Glomerular endothelial cell (primary cell): ENCODE measurements around the gene POLDIP3. TPM values are rescaled to one million over a fixed set of nuclear protein-coding genes. Genes with fewer than 3 reads are reported as not detected.

Source experiments
- total RNA-seq: library from RNA; depleted of rRNA; stranded (reverse); fragments of >200 nt; gene quantifications from 2 replicates; pipeline ENCODE4 v1.2.3, GENCODE V29; 2015

The POLDIP3 gene
- total RNA-seq, 1 donor from 2014 or later = 31.9 TPM

Other genes starting within 250 kb of the POLDIP3 start
- gene NFAM1, start 182.5 kb downstream of the POLDIP3 start, total RNA-seq = not detected in 2 replicates
- gene RRP7A, start 95.1 kb downstream of the POLDIP3 start, total RNA-seq = 20.6 and 28.5 TPM in 2 replicates
- 1.4 and 3.4 TPM in 2 replicates for gene SERHL2, start 60.9 kb downstream of the POLDIP3 start, total RNA-seq
- 1.2 TPM in 1 of 2 replicates, not detected in the other for gene ATP5MGL, start 25.7 kb upstream of the POLDIP3 start, total RNA-seq
- gene CYB5R3, start 34.5 kb upstream of the POLDIP3 start, total RNA-seq = 170 and 274 TPM in 2 replicates
- 19.1 and 22.0 TPM in 2 replicates for gene A4GALT, start 106.0 kb upstream of the POLDIP3 start, total RNA-seq
- gene ARFGAP3, start 242.4 kb upstream of the POLDIP3 start, total RNA-seq = 36.6 and 48.9 TPM in 2 replicates